PC-3 (cell line): ENCODE results near the gene JPT2. TPM values are rescaled to one million over a fixed set of nuclear protein-coding genes. Genes with fewer than 3 reads are reported as not detected.

Experiments used
- ATAC-seq: fragments of 200-7000 bp; cut with Tn5 transposase; 2 replicates; pipeline ENCODE4 v1.9.1; 2020; ENCODE audit warnings: mild to moderate bottlenecking, moderate library complexity
- BruUV-seq: library from RNA; stranded (reverse); fragments of 400-500 nt; replicated peaks from 2 replicates; lab custom pipeline; 2021; lab: Mats Ljungman, UMichigan
- CTCF ChIA-PET: fragments of 300-600 bp; sonication (Branson Sonifier 250); formaldehyde crosslinking; loops from one replicate; lab custom pipeline; 2022; ENCODE audit warnings: antibody characterized with exemption; lab: Charles Lee
- POLR2A ChIA-PET: fragments of 300-600 bp; sonication (Branson Sonifier 250); formaldehyde crosslinking; loops from one replicate; lab custom pipeline; 2022; ENCODE audit warnings: antibody characterized with exemption; ENCODE audit not compliant: unreplicated experiment; lab: Charles Lee
- DNase-seq: peaks from one replicate; pipeline ENCODE4 v3.0.0-alpha.2; 2015
- H2AFZ ChIP-seq: fragments of 300-600 bp; sonication (generic); 2 replicates; pipeline ENCODE4 v1.6.0; 2016; ENCODE audit warnings: antibody characterized with exemption, low read length
- H3F3A ChIP-seq: fragments of 300-600 bp; sonication (generic); one replicate; pipeline ENCODE4 v1.6.0; 2017; ENCODE audit warnings: antibody characterized with exemption, low read length, control low read depth, mild to moderate bottlenecking; ENCODE audit not compliant: unreplicated experiment
- H3K27ac ChIP-seq: fragments of 300-600 bp; sonication (generic); 2 replicates; pipeline ENCODE4 v1.5.1; 2016; ENCODE audit warnings: mild to moderate bottlenecking, low read length
- H3K27me3 ChIP-seq: fragments of 300-600 bp; sonication (generic); 2 replicates; pipeline ENCODE4 v1.6.1; 2016; ENCODE audit warnings: low read length, mixed read lengths
- H3K36me3 ChIP-seq: fragments of 300-600 bp; sonication (generic); 2 replicates; pipeline ENCODE4 v1.6.1; 2016; ENCODE audit warnings: low read depth, mixed run types, low read length, mixed read lengths
- H3K4me1 ChIP-seq: fragments of 300-600 bp; sonication (generic); 2 replicates; pipeline ENCODE4 v1.5.1; 2016; ENCODE audit warnings: low read length; ENCODE audit not compliant: insufficient read depth
- H3K4me2 ChIP-seq: fragments of 300-600 bp; sonication (generic); 2 replicates; pipeline ENCODE4 v1.6.0; 2016; ENCODE audit warnings: low read length
- H3K4me3 ChIP-seq: fragments of 300-600 bp; sonication (generic); 2 replicates; pipeline ENCODE4 v1.5.1; 2016; ENCODE audit warnings: mild to moderate bottlenecking, low read length, mixed read lengths
- H3K79me2 ChIP-seq: fragments of 300-600 bp; sonication (generic); 2 replicates; pipeline ENCODE4 v1.6.1; 2017; ENCODE audit warnings: low read length, mixed read lengths
- H3K9ac ChIP-seq: fragments of 300-600 bp; sonication (generic); 2 replicates; pipeline ENCODE4 v1.6.0; 2016; ENCODE audit warnings: mild to moderate bottlenecking, low read length
- H3K9me2 ChIP-seq: fragments of 300-600 bp; sonication (generic); replicated peaks from 2 replicates; pipeline ENCODE4 v1.6.1; 2016; ENCODE audit warnings: mixed run types, low read length, mixed read lengths
- H3K9me3 ChIP-seq: fragments of 300-600 bp; sonication (generic); 2 replicates; pipeline ENCODE4 v1.6.1; 2016; ENCODE audit warnings: low read length, mixed read lengths
- H4K20me1 ChIP-seq: fragments of 300-600 bp; sonication (generic); 2 replicates; pipeline ENCODE4 v1.6.1; 2016; ENCODE audit warnings: low read length, mixed read lengths
- CTCF ChIP-seq: fragments of 300-600 bp; sonication (generic); conservative IDR thresholded peaks from 2 replicates; pipeline ENCODE4 v1.5.1; 2017; ENCODE audit warnings: antibody characterized with exemption, low read depth, mild to moderate bottlenecking, low read length
- EZH2 ChIP-seq: fragments of 300-600 bp; sonication (generic); IDR thresholded peaks from one replicate; pipeline ENCODE4 v1.6.1; 2017; ENCODE audit warnings: antibody characterized with exemption, mild to moderate bottlenecking, low read length; ENCODE audit not compliant: unreplicated experiment
- EZH2phosphoT487 ChIP-seq: fragments of 300-600 bp; sonication (generic); IDR thresholded peaks from 2 replicates; pipeline ENCODE4 v1.6.1; 2018; ENCODE audit warnings: mild to moderate bottlenecking, antibody characterized with exemption, low read length, borderline replicate concordance
- intact Hi-C: fragments of 100-400 bp; cut with micrococcal nuclease; formaldehyde crosslinking; loops from 2 replicates; pipeline ENCODE4 v1.9.0; 2023
- total RNA-seq: library from RNA; depleted of rRNA; stranded (reverse); fragments of >200 nt; gene quantifications from 2 replicates; pipeline ENCODE4 v1.2.3, GENCODE V29; 2014

The JPT2 gene
- total RNA-seq, 1 experiment from 2014 or later, result 85.2 TPM

- Histone ChIP-seq H3F3A (no peaks in the 10 kb centered on the region), H3K9me3 (no peaks in the 10 kb centered on the region), H3K4me3 (no peak overlapping the region), H3K4me1 (no peaks in the 10 kb centered on the region), H2AFZ (no peak overlapping the region), H3K27me3 (no peaks in the 10 kb centered on the region), H3K36me3 (peaks cover 8% of the 10 kb centered on the region), H3K9me2 (no peaks in the 10 kb centered on the region), H3K79me2 (no peaks in the 10 kb centered on the region), H4K20me1 (no peaks in the 10 kb centered on the region), H3K27ac (no peak overlapping the region), H3K4me2 (no peak overlapping the region), H3K9ac (no peak overlapping the region)
- TF ChIP-seq EZH2 (no peak), CTCF (no peak), EZH2phosphoT487 (no peak)
- DNase-seq (no peak), ATAC-seq (no peak)
- BruUV-seq, result no TSS peak
- CTCF ChIA-PET, result no interaction called here
- intact Hi-C loops, result no loop called here
- POLR2A ChIA-PET, result no interaction called here
These were observed 10.8 kb upstream of the JPT2 start for GRCh38 chr16:1667271-1667670.

GRCh38 chr16:1667916-1668315 is 10.2 kb upstream of the JPT2 start:
- ChIA-PET CTCF (no interaction called here), POLR2A (no interaction called here)
- Histone ChIP-seq H4K20me1 (no peaks in the 10 kb centered on the region), H3K9me3 (no peaks in the 10 kb centered on the region), H3K36me3 (peaks cover 11% of the 10 kb centered on the region), H3F3A (no peaks in the 10 kb centered on the region), H3K9ac (no peak overlapping the region), H3K4me3 (no peak overlapping the region), H3K4me1 (no peaks in the 10 kb centered on the region), H3K9me2 (no peaks in the 10 kb centered on the region), H3K79me2 (no peaks in the 10 kb centered on the region), H3K4me2 (no peak overlapping the region), H2AFZ (no peak overlapping the region), H3K27me3 (no peaks in the 10 kb centered on the region), H3K27ac (no peak overlapping the region)
- ATAC-seq, result no peak
- intact Hi-C loops, result no loop called here
- DNase-seq, result no peak
- TF ChIP-seq EZH2 (no peak), CTCF (no peak), EZH2phosphoT487 (no peak)
- no TSS peak for BruUV-seq

GRCh38 chr16:1668612-1669319 is 9.3 kb upstream of the JPT2 start:
- intact Hi-C loops, result no loop called here
- Histone ChIP-seq H3K9me3 (no peaks in the 10 kb centered on the region), H3K27me3 (no peaks in the 10 kb centered on the region), H4K20me1 (no peaks in the 10 kb centered on the region), H3K4me2 (no peak overlapping the region), H3F3A (no peaks in the 10 kb centered on the region), H3K27ac (no peak overlapping the region), H3K4me3 (no peak overlapping the region), H3K9me2 (no peaks in the 10 kb centered on the region), H3K4me1 (no peaks in the 10 kb centered on the region), H3K79me2 (no peaks in the 10 kb centered on the region), H3K9ac (no peak overlapping the region), H2AFZ (no peak overlapping the region), H3K36me3 (peaks cover 6% of the 10 kb centered on the region)
- no peak for TF ChIP-seq EZH2
- TF ChIP-seq CTCF, result no peak
- TF ChIP-seq EZH2phosphoT487, result no peak
- CTCF ChIA-PET, result no interaction called here
- BruUV-seq, result no TSS peak
- ATAC-seq (no peak), DNase-seq (no peak)
- POLR2A ChIA-PET, result no interaction called here
